ENCODE data around the gene CACNA2D1.

DNA sequence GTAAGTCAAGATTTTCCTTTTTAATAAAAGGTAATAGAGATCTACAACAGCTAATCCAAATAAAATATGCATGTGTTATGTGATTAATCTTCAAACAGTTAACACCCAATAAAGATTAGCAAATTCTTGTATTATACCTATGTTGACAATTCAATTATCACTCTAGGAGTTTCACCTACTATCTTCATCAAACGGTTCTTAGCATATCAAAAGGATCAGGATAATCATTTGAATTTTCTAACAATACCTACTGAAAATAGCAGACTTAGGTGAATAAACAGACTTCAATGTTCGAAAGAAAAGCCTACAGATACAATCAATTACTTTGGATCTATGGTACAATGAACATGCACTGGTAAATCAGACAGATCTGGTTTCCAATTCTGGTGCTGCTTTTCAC, 268.3 kb downstream of the CACNA2D1 start:
- TF ChIP-seq EZH2 (IDR thresholded peaks at IDR 0.05; ENCODE audit: low read length, unreplicated experiment) (no peak), EZH2phosphoT487 (IDR thresholded peaks at IDR 0.05; ENCODE audit: borderline replicate concordance, low read length) (no peak)
- TF ChIP-seq, protein P1, sequence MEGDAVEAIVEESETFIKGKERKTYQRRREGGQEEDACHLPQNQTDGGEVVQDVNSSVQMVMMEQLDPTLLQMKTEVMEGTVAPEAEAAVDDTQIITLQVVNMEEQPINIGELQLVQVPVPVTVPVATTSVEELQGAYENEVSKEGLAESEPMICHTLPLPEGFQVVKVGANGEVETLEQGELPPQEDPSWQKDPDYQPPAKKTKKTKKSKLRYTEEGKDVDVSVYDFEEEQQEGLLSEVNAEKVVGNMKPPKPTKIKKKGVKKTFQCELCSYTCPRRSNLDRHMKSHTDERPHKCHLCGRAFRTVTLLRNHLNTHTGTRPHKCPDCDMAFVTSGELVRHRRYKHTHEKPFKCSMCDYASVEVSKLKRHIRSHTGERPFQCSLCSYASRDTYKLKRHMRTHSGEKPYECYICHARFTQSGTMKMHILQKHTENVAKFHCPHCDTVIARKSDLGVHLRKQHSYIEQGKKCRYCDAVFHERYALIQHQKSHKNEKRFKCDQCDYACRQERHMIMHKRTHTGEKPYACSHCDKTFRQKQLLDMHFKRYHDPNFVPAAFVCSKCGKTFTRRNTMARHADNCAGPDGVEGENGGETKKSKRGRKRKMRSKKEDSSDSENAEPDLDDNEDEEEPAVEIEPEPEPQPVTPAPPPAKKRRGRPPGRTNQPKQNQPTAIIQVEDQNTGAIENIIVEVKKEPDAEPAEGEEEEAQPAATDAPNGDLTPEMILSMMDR (conservative IDR thresholded peaks at IDR 0.05; ENCODE audit: low read depth, low read length): no peak

Data from PC-3 (cell line).